T-cell (primary cell): Measurements from ENCODE around the gene MROH2A. TPM values are rescaled to one million over a fixed set of nuclear protein-coding genes. Genes with fewer than 3 reads are reported as not detected.

ENCODE experiments used
- ATAC-seq, 4 experiments: fragments of 200-7000 bp in 3 of 4; fragments of 150-1000 bp in 1 of 4; cut with Tn5 transposase; replicated peaks in 1 of 4; 1 replicate in 3 of 4; 2 replicates in 1 of 4; pipeline ENCODE4 v1.10.0; 2021; ENCODE audit warnings: moderate library complexity in 3 of 4, mild to moderate bottlenecking in 2 of 4, moderate number of reproducible peaks in 1 of 4
- CTCF ChIA-PET, 2 donors: fragments of 300-600 bp; sonication (Branson Sonifier 250); formaldehyde crosslinking; loops; one replicate each; lab custom pipeline; 2022; ENCODE audit warnings: antibody characterized with exemption in 2 of 2; lab: Charles Lee
- POLR2A ChIA-PET, 2 donors: fragments of 300-600 bp; sonication (Branson Sonifier 250); formaldehyde crosslinking; loops; one replicate each; lab custom pipeline; 2022; ENCODE audit warnings: antibody characterized with exemption in 2 of 2; lab: Charles Lee
- DNase-seq, 35 experiments: peaks; one replicate each; pipeline versions ENCODE4 v3.0.0 to v3.0.0-alpha.2; 2013 to 2023
- H3K27ac ChIP-seq: one replicate; pipeline ENCODE4 v1.5.1; 2013; ENCODE audit warnings: low read length
- H3K27me3 ChIP-seq, 2 experiments: replicated peaks in 1 of 2; 1 replicate in 1 of 2; 2 replicates in 1 of 2; pipeline versions ENCODE4 v1.6.1 to v1.7.0; 2013; ENCODE audit warnings: low read length in 1 of 2, mixed read lengths in 1 of 2; ENCODE audit not compliant: control insufficient read depth in 2 of 2, insufficient read depth in 2 of 2; ENCODE audit errors: extremely low read depth in 1 of 2
- H3K36me3 ChIP-seq, 2 donors: 1 replicate in 1 of 2; 2 replicates in 1 of 2; pipeline versions ENCODE4 v1.6.1 to v1.7.0; 2013; ENCODE audit warnings: low read length in 1 of 2; ENCODE audit not compliant: control insufficient read depth in 2 of 2, insufficient read depth in 1 of 2; ENCODE audit errors: extremely low read depth in 1 of 2
- H3K4me1 ChIP-seq, 2 experiments: 1 replicate in 1 of 2; 2 replicates in 1 of 2; pipeline versions ENCODE4 v1.6.1 to v1.7.0; 2013; ENCODE audit warnings: low read length in 2 of 2, mixed read lengths in 1 of 2; ENCODE audit not compliant: insufficient read depth in 2 of 2, control insufficient read depth in 1 of 2; ENCODE audit errors: extremely low read depth in 1 of 2
- H3K4me3 ChIP-seq, 2 donors: 1 replicate in 1 of 2; 2 replicates in 1 of 2; pipeline versions ENCODE4 v1.5.1 to v1.7.0; 2013; ENCODE audit warnings: mild to moderate bottlenecking in 2 of 2, low read length in 1 of 2, moderate library complexity in 1 of 2; ENCODE audit not compliant: control insufficient read depth in 1 of 2; ENCODE audit errors: extremely low read depth in 1 of 2
- H3K9me3 ChIP-seq: 2 replicates; pipeline ENCODE4 v1.7.0; 2013
- H3K27ac Mint-ChIP-seq, 2 donors: one replicate each; pipeline ENCODE4 v1.8.0; 2020 to 2021; ENCODE audit warnings: mild to moderate bottlenecking in 2 of 2, mixed read lengths in 2 of 2
- H3K27me3 Mint-ChIP-seq, 2 donors: one replicate each; pipeline ENCODE4 v1.8.0; 2021 to 2022; ENCODE audit warnings: mixed read lengths in 2 of 2
- H3K36me3 Mint-ChIP-seq: one replicate; pipeline ENCODE4 v1.8.0; 2021; ENCODE audit warnings: mixed read lengths
- H3K4me1 Mint-ChIP-seq, 3 donors: one replicate each; pipeline ENCODE4 v1.8.0; 2020 to 2022; ENCODE audit warnings: mixed read lengths in 3 of 3, mild to moderate bottlenecking in 1 of 3
- H3K4me3 Mint-ChIP-seq, 3 donors: one replicate each; pipeline ENCODE4 v1.8.0; 2020 to 2022; ENCODE audit warnings: mild to moderate bottlenecking in 3 of 3, mixed read lengths in 3 of 3, moderate library complexity in 3 of 3
- H3K9me3 Mint-ChIP-seq, 3 donors: one replicate each; pipeline ENCODE4 v1.8.0; 2020 to 2022; ENCODE audit warnings: mixed read lengths in 3 of 3
- WGBS: methylation state at CpG from one replicate; pipeline ENCODE4 v1.1.5; 2013; ENCODE audit warnings: missing lambda C conversion rate; ENCODE audit not compliant: insufficient coverage; 5-methylcytosine and 5-hydroxymethylcytosine counted together
- total RNA-seq, 35 experiments: library from RNA in 6 of 35; stranded (reverse) in 6 of 35; fragments of 120-200 nt in 1 of 35; gene quantifications; one replicate each; pipeline versions ENCODE4 v1.2.1 to v1.2.4 and lab custom pipeline; 2013 to 2026

The MROH2A gene
- total RNA-seq, 5 donors from 2014 or later (not counting 1 experiment from before 2014, with no cell fraction given): not detected

DNA sequence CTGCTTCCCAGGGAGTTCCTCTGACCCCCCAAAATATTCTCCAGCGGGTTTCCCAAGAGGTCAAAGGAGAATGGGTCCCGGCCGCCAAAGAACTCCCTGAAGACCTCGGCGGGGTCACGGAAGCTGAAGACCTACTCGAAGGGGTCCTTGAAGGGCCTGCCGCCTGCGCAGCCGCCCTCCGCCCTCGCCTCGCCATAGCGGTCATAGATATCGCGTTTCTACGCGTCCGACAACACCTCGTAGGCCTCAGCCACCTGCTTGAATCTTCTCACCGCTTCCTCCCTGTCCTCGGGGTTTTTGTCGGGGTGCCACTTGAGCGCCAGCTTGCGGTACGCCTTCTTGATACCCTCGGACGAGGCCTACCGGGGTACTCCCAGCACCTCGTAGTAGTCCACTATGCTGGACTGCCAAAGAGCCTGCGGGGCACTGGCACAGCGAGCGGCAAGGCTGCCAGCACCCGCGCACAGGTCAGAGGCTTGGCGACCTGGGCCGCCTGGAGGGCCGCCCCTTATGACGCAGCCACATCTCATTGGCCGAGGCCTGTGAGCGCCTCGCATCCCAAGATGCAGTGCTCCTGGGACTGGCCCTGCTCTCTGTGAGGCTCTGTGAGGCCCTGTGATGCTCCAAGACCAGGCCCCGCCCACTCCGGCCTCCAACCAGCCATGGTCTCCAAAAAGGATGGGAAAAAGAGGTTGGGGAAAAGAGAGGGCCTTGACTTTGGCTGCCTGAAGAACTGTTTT, 23.1 kb upstream of the MROH2A start:
- Histone ChIP-seq H3K9me3 (no peaks in the 10 kb centered on the region), H3K27me3 (peaks cover 0 to 6% of the 10 kb centered on the region in 2 experiments), H3K4me1 (no peaks in the 10 kb centered on the region), H3K27ac (no peak overlapping the region), H3K36me3 (no peaks in the 10 kb centered on the region), H3K4me3 (no peak overlapping the region)
- WGBS: 91% methylated on average over 35 of the region's 44 CpGs
- Mint-ChIP-seq H3K27me3 (peaks cover 7 to 14% of the 10 kb centered on the region in 2 donors), H3K9me3 (peaks cover 2 to 15% (median 6%) of the 10 kb centered on the region in 3 donors), H3K4me3 (no peak overlapping the region), H3K36me3 (no peaks in the 10 kb centered on the region), H3K27ac (no peak overlapping the region), H3K4me1 (no peaks in the 10 kb centered on the region)
- no peak for ATAC-seq
- ChIA-PET POLR2A (no interaction called here), CTCF (no interaction called here)
- DNase-seq: no peak

DNA sequence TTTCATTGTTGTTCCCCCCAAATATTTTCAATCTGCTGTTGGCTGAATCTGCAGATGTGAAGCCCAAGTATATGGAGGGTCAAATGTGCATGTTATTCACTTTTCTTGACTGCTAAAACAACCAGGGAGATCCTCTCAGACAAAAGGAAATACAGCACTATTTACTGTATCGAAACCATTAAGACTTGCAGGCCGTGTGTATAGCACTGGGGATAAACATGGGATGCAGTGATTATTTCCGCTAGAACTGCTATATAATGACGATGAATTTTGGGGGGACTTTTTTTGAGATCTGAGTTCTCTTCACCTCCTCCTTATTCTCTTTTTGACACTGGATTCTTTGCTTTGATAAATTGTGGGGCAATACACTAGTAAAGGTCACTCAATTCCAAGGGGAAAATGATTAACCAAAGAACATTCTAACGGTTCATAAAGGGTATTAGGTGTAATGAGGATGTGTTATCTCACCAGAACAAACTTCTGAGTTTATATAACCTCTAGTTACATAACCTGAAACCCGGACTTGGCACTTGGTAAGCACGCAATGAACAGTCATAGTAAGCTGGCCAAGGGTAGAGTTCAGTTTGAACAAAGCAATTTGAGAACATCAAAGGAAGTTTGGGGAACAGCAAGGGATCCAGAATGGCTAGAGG, 21.6 kb upstream of the MROH2A start:
- 83% methylated on average over 1 of the region's 7 CpGs for WGBS
- H3K9me3 ChIP-seq: no peaks in the 10 kb centered on the region
- DNase-seq (no peak), ATAC-seq (no peak)
- peaks cover 0 to 2% of the 10 kb centered on the region in 2 experiments for H3K27me3 ChIP-seq
- Mint-ChIP-seq H3K36me3 (no peaks in the 10 kb centered on the region), H3K9me3 (peaks cover 0 to 4% (median 3%) of the 10 kb centered on the region in 3 donors), H3K27me3 (peaks cover 0 to 14% of the 10 kb centered on the region in 2 donors), H3K4me3 (no peak overlapping the region), H3K4me1 (no peaks in the 10 kb centered on the region), H3K27ac (no peak overlapping the region)
- ChIA-PET CTCF (no interaction called here), POLR2A (no interaction called here)
- no peaks in the 10 kb centered on the region for H3K36me3 ChIP-seq
- no peak overlapping the region for H3K27ac ChIP-seq
- H3K4me1 ChIP-seq: no peaks in the 10 kb centered on the region
- no peak overlapping the region for H3K4me3 ChIP-seq

DNA sequence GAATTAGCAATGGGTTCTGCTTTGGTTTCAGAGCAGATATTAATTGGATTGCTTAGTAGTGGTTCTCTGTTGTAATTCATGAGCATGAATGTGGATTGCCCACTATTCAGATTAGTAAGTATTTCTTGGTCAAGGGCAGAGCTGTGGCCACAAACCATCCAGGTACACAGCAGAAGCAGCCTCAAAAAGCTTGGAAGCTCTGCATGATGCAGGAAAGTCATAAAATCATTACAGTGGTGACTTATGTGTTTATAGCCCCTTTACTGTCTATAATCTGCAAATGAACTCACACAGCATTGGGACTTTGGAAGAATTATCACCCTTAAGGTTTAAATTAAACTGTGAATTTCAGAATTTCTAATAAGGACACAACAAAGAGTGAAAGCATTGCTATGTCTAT, 20.0 kb upstream of the MROH2A start:
- ChIA-PET CTCF (no interaction called here), POLR2A (no interaction called here)
- no peaks in the 10 kb centered on the region for H3K36me3 ChIP-seq
- H3K27me3 ChIP-seq: peaks cover 0 to 2% of the 10 kb centered on the region in 2 experiments
- Mint-ChIP-seq H3K4me3 (no peak overlapping the region), H3K27ac (no peak overlapping the region), H3K4me1 (no peaks in the 10 kb centered on the region), H3K9me3 (no peaks in the 10 kb centered on the region), H3K27me3 (peaks cover 0 to 8% of the 10 kb centered on the region in 2 donors), H3K36me3 (no peaks in the 10 kb centered on the region)
- ATAC-seq: no peak
- no peak overlapping the region for H3K4me3 ChIP-seq
- no peaks in the 10 kb centered on the region for H3K9me3 ChIP-seq
- H3K4me1 ChIP-seq: no peaks in the 10 kb centered on the region
- no peak for DNase-seq
- H3K27ac ChIP-seq: no peak overlapping the region

DNA sequence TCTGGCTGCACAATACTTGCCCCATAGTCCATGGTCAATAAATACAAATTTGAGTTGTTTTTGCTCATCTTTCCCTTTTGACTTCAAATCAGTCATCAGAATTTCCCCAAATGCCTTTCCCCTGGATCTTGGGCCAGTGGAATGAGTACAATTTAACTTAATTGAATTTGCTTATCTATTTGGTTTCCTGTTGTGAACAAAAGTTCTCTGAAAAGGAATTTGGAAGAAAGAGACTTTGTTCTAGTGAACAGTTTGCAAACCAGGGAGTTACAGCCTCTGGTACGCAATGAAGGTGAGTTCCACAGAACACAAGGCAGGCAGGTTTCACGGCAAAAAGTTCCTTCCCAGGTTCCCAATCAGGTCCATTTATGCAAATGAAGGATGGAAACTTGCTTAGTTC, 19.3 kb upstream of the MROH2A start:
- CTCF ChIA-PET: no interaction called here
- Histone ChIP-seq H3K27ac (no peak overlapping the region), H3K9me3 (no peaks in the 10 kb centered on the region), H3K4me1 (no peaks in the 10 kb centered on the region), H3K27me3 (peaks cover 0 to 2% of the 10 kb centered on the region in 2 experiments), H3K36me3 (no peaks in the 10 kb centered on the region), H3K4me3 (no peak overlapping the region)
- no peaks in the 10 kb centered on the region for H3K4me1 Mint-ChIP-seq
- no peaks in the 10 kb centered on the region for H3K36me3 Mint-ChIP-seq
- POLR2A ChIA-PET: no interaction called here
- peaks cover 5 to 14% of the 10 kb centered on the region in 2 donors for H3K27me3 Mint-ChIP-seq
- no peak overlapping the region for H3K27ac Mint-ChIP-seq
- DNase-seq: no peak
- H3K9me3 Mint-ChIP-seq: no peaks in the 10 kb centered on the region
- ATAC-seq: no peak
- no peak overlapping the region for H3K4me3 Mint-ChIP-seq
- WGBS: no CpG with 5 or more reads among the region's 2 CpGs

DNA sequence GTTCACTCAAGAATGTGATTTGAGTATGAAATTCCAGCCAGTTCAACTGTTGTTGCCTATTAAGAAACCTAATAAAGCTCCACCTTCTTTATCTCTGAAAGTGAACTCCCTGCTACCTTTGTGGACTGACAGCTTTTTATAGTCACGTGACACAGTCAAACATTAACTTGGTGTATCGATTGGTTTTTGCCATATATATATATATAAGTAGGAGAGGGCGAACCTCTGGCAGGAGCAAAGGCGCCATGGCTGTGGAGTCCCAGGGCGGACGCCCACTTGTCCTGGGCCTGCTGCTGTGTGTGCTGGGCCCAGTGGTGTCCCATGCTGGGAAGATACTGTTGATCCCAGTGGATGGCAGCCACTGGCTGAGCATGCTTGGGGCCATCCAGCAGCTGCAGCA, 18.1 kb upstream of the MROH2A start, which contains the start of gene UGT1A1:
UGT1A1 (plus strand) TSS at position 228 of the 400 bp plus-strand sequence; CDS start at position 246, 18 bp downstream.
- no peak within 1 kb of the TSS for H3K27ac Mint-ChIP-seq
- H3K36me3 Mint-ChIP-seq: no peaks in the 10 kb centered on the region
- CTCF ChIA-PET: no interaction called here

DNA sequence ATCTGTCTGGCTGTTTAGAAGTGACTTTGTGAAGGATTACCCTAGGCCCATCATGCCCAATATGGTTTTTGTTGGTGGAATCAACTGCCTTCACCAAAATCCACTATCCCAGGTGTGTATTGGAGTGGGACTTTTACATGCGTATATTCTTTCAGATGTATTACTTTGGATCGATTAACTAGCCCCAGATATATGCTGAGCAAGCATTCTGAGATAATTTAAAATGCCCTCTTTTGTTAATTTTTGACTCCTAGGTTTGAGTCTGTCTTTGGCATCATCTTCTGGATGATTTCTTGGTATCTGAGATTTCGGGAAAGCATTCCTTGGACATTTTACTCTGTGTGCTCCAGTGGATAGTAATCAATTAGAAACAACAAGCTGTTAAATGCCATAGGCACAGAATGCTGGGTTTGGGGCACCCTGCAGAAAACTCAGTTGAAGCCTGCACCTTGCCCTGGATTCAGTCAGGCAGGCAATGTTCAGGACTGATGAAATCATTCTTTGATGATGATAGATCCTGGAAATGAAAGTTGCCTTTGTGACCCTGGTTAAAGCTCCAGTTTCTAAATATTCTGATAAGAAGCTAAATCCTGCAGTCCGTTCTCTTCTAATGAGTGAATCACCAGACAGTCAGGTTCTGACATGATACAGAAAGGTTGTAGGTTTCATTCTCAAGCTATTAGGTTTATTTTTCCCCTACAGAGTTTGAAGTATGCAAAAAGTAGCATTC, 16.9 kb upstream of the MROH2A start:
- peaks cover 0 to 10% of the 10 kb centered on the region in 2 experiments for H3K27me3 ChIP-seq
- no peaks in the 10 kb centered on the region for H3K4me1 Mint-ChIP-seq
- H3K27ac Mint-ChIP-seq: no peak overlapping the region
- no peaks in the 10 kb centered on the region for H3K36me3 ChIP-seq
- H3K27ac ChIP-seq: no peak overlapping the region
- ChIA-PET POLR2A (no interaction called here), CTCF (no interaction called here)
- no peaks in the 10 kb centered on the region for H3K4me1 ChIP-seq
- no peaks in the 10 kb centered on the region for H3K9me3 ChIP-seq
- H3K36me3 Mint-ChIP-seq: no peaks in the 10 kb centered on the region
- DNase-seq (no peak), ATAC-seq (no peak)
- peaks cover 19 to 22% of the 10 kb centered on the region in 2 donors for H3K27me3 Mint-ChIP-seq
- H3K4me3 ChIP-seq: no peak overlapping the region
- WGBS: 50% methylated on average over 1 of the region's 4 CpGs
- no peak overlapping the region for H3K4me3 Mint-ChIP-seq
- H3K9me3 Mint-ChIP-seq: no peaks in the 10 kb centered on the region

More for the DNA sequence above, 18.1 kb upstream of the MROH2A start, which contains the start of gene UGT1A1:
- Histone ChIP-seq H3K27me3 (peaks cover 0 to 4% of the 10 kb centered on the region in 2 experiments), H3K36me3 (no peaks in the 10 kb centered on the region), H3K27ac (no peak within 1 kb of the TSS), H3K4me1 (no peaks in the 10 kb centered on the region), H3K4me3 (no peak within 1 kb of the TSS), H3K9me3 (no peaks in the 10 kb centered on the region)
- WGBS: 90% methylated on average over 6 of the region's 6 CpGs
- no peak within 1 kb of the TSS for H3K4me3 Mint-ChIP-seq
- POLR2A ChIA-PET: no interaction called here
- ATAC-seq (no peak), DNase-seq (no peak)
- H3K4me1 Mint-ChIP-seq: no peaks in the 10 kb centered on the region
- H3K9me3 Mint-ChIP-seq: no peaks in the 10 kb centered on the region
- H3K27me3 Mint-ChIP-seq: peaks cover 12 to 16% of the 10 kb centered on the region in 2 donors
